ENCODE data around the gene INPP5D. TPM values are rescaled to one million over a fixed set of nuclear protein-coding genes. Genes with fewer than 3 reads are reported as not detected.
"Not testable (repeated sequence)": the region's sequence is repeated elsewhere in the genome, so short reads cannot be mapped to it uniquely, and the experiment has no call there.

The INPP5D gene
- total and polyA plus RNA-seq, 2 of the 13 experiments (the other 11 are each of a cell fraction or from before 2014, with no cell fraction given), result 16.7 to 18.0 TPM

- no peak for TF ChIP-seq SAFB2 (CRISPR knock-in tag; IDR thresholded peaks at IDR 0.05; ENCODE audit: borderline replicate concordance, low read depth)
- TF ChIP-seq PHF21A (CRISPR knock-in tag; IDR thresholded peaks at IDR 0.05), result no peak
- TF ChIP-seq ZNF781 (CRISPR knock-in tag; IDR thresholded peaks at IDR 0.05; ENCODE audit: borderline replicate concordance, not compliant biosample characterization), result no peak
- TF ChIP-seq MED8 (CRISPR knock-in tag; IDR thresholded peaks at IDR 0.05; ENCODE audit: insufficient replicate concordance), result no peak
- TF ChIP-seq PLSCR1 (CRISPR knock-in tag; IDR thresholded peaks at IDR 0.05; ENCODE audit: borderline replicate concordance), result no peak
- TF ChIP-seq GFI1 (CRISPR knock-in tag; IDR thresholded peaks at IDR 0.05; ENCODE audit: borderline replicate concordance), result no peak
- no peak for TF ChIP-seq ZNF563 (CRISPR knock-in tag; IDR thresholded peaks at IDR 0.05)
- no peak for TF ChIP-seq ZNF572 (CRISPR knock-in tag; IDR thresholded peaks at IDR 0.05)
- TF ChIP-seq RERE (CRISPR knock-in tag; IDR thresholded peaks at IDR 0.05; ENCODE audit: low read depth), result no peak
- no peaks in the 10 kb centered on the region for H4K20me1 ChIP-seq (ENCODE audit: insufficient read depth, low read length)
- no peak overlapping the region for H3K27ac ChIP-seq (ENCODE audit: extremely low read length, insufficient read depth, low read length)
- BruUV-seq (replicated peaks), result no TSS peak
- DNase-seq (ENCODE audit: low spot score), result no peak
- H3K27me3 ChIP-seq (ENCODE audit: control insufficient read depth in 1 of 2, insufficient read depth in 2 of 2, low read length in 2 of 2), result no peaks in the 10 kb centered on the region
- CTCF ChIA-PET (ENCODE audit: low intra/inter-chr PET ratio, low total read pairs), result no interaction called here
- no peak for ATAC-seq
- H3K79me2 ChIP-seq (ENCODE audit: insufficient read depth, low read length), result no peaks in the 10 kb centered on the region
- no peak for FAIRE-seq
- peaks cover 21 to 54% of the 10 kb centered on the region in 2 experiments for H3K36me3 ChIP-seq (replicated peaks in 1 of 2; ENCODE audit: control insufficient read depth in 1 of 2, insufficient read depth in 2 of 2, low read length in 2 of 2)
- POLR2A ChIA-PET, result no interaction called here
- H2AFZ ChIP-seq (ENCODE audit: low read length), result no peak overlapping the region
- H3K4me3 ChIP-seq (replicated peaks in 1 of 3; ENCODE audit: insufficient read depth in 1 of 3, low read depth in 2 of 3, low read length in 3 of 3), result no peak overlapping the region
- in situ Hi-C loops (cut with HindIII; ENCODE audit: extremely low pct_ligation_motif_present, low pct_unique_long_range_greater_than_20kb), result no loop called here
- 100% methylated on average over 4 of the region's 4 CpGs for WGBS (ENCODE audit: low lambda C conversion rate)
- H3K4me1 ChIP-seq (ENCODE audit: insufficient read depth, low read length), result no peaks in the 10 kb centered on the region
- no peak overlapping the region for H3K9ac ChIP-seq (ENCODE audit: insufficient read depth, low read depth, low read length)
- intact Hi-C loops (cut with micrococcal nuclease; ENCODE audit: unreplicated experiment), result no loop called here
- no peaks in the 10 kb centered on the region for H3K9me3 ChIP-seq (ENCODE audit: low read length)
- no peak overlapping the region for H3K4me2 ChIP-seq (ENCODE audit: low read depth, low read length)
Measured at GRCh38 chr2:233156001-233156400, 95.9 kb downstream of the INPP5D start.

- H3K4me3 ChIP-seq (replicated peaks in 1 of 3; ENCODE audit: insufficient read depth in 1 of 3, low read depth in 2 of 3, low read length in 3 of 3); H4K20me1 ChIP-seq (ENCODE audit: insufficient read depth, low read length); H3K9ac ChIP-seq (ENCODE audit: insufficient read depth, low read depth, low read length); intact Hi-C loops (cut with micrococcal nuclease; ENCODE audit: unreplicated experiment); ATAC-seq; CTCF ChIA-PET (ENCODE audit: low intra/inter-chr PET ratio, low total read pairs); FAIRE-seq; BruUV-seq (replicated peaks); H3K27me3 ChIP-seq (ENCODE audit: control insufficient read depth in 1 of 2, insufficient read depth in 2 of 2, low read length in 2 of 2); POLR2A ChIA-PET; in situ Hi-C loops (cut with HindIII; ENCODE audit: extremely low pct_ligation_motif_present, low pct_unique_long_range_greater_than_20kb); H3K79me2 ChIP-seq (ENCODE audit: insufficient read depth, low read length); H3K9me3 ChIP-seq (ENCODE audit: low read length); DNase-seq (ENCODE audit: low spot score); H2AFZ ChIP-seq (ENCODE audit: low read length); H3K27ac ChIP-seq (ENCODE audit: extremely low read length, insufficient read depth, low read length); H3K4me2 ChIP-seq (ENCODE audit: low read depth, low read length); H3K4me1 ChIP-seq (ENCODE audit: insufficient read depth, low read length): not testable (repeated sequence)
- peaks cover 18 to 55% of the 10 kb centered on the region in 2 experiments for H3K36me3 ChIP-seq (replicated peaks in 1 of 2; ENCODE audit: control insufficient read depth in 1 of 2, insufficient read depth in 2 of 2, low read length in 2 of 2)
- 83% methylated on average over 5 of the region's 5 CpGs for WGBS (ENCODE audit: low lambda C conversion rate)
Measured at GRCh38 chr2:233156461-233156860, 96.3 kb downstream of the INPP5D start.
